Measurements from ENCODE around the gene DENND2D. TPM values are rescaled to one million over a fixed set of nuclear protein-coding genes. Genes with fewer than 3 reads are reported as not detected.

Gene DENND2D
- polyA plus RNA-seq, 1 donor (not counting 4 experiments of a cell fraction or from before 2014, with no cell fraction given): 7.8 TPM

GRCh38 chr1:111204201-111204982 lies 3.9 kb upstream of the DENND2D start:
- TF ChIP-seq, protein P1, sequence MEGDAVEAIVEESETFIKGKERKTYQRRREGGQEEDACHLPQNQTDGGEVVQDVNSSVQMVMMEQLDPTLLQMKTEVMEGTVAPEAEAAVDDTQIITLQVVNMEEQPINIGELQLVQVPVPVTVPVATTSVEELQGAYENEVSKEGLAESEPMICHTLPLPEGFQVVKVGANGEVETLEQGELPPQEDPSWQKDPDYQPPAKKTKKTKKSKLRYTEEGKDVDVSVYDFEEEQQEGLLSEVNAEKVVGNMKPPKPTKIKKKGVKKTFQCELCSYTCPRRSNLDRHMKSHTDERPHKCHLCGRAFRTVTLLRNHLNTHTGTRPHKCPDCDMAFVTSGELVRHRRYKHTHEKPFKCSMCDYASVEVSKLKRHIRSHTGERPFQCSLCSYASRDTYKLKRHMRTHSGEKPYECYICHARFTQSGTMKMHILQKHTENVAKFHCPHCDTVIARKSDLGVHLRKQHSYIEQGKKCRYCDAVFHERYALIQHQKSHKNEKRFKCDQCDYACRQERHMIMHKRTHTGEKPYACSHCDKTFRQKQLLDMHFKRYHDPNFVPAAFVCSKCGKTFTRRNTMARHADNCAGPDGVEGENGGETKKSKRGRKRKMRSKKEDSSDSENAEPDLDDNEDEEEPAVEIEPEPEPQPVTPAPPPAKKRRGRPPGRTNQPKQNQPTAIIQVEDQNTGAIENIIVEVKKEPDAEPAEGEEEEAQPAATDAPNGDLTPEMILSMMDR (optimal IDR thresholded peaks at IDR 0.05 in 1 of 3, IDR thresholded peaks at IDR 0.05 in 1 of 3, conservative IDR thresholded peaks at IDR 0.05 in 1 of 3; ENCODE audit: extremely low read depth in 1 of 3, insufficient read depth in 2 of 3, low read length in 3 of 3): peak in 1 of 3 experiments; percentile 35
- TF ChIP-seq EZH2 (IDR thresholded peaks at IDR 0.05; ENCODE audit: low read length): no peak
- Histone ChIP-seq H3K4me3 (ENCODE audit: control insufficient read depth in 2 of 3, extremely low read depth in 1 of 3, insufficient read depth in 2 of 3, low read depth in 1 of 3, low read length in 3 of 3) (peak overlapping the region; percentile 37 to 42 (median 40)), H2AFZ (ENCODE audit: control insufficient read depth, low read length) (peak overlapping the region; percentile 37), H3K4me1 (ENCODE audit: control insufficient read depth, extremely low read depth, insufficient read depth, low read length) (peaks cover 35% of the 10 kb centered on the region), H3K4me2 (ENCODE audit: control insufficient read depth, extremely low read depth, insufficient read depth, low read depth, low read length) (peak overlapping the region; percentile 43), H3K9ac (ENCODE audit: control insufficient read depth, extremely low read depth, insufficient read depth, low read length) (peak overlapping the region; percentile 47), H3K9me1 (ENCODE audit: control insufficient read depth, extremely low read depth, insufficient read depth, low read length) (no peaks in the 10 kb centered on the region), H3K27me3 (ENCODE audit: control insufficient read depth, extremely low read depth, insufficient read depth, low read length) (no peaks in the 10 kb centered on the region), H4K20me1 (ENCODE audit: control insufficient read depth, extremely low read depth, insufficient read depth, low read length) (no peaks in the 10 kb centered on the region), H3K79me2 (ENCODE audit: control insufficient read depth, insufficient read depth, low read length) (no peaks in the 10 kb centered on the region), H3K36me3 (ENCODE audit: control insufficient read depth in 2 of 2, extremely low read depth in 1 of 2, insufficient read depth in 2 of 2, low read length in 2 of 2) (no peaks in the 10 kb centered on the region), H3K9me3 (ENCODE audit: control insufficient read depth, low read depth, low read length) (no peaks in the 10 kb centered on the region), H3K27ac (ENCODE audit: control insufficient read depth, insufficient read depth, low read length) (no peak overlapping the region)
- dilution Hi-C loops (cut with MboI; ENCODE audit: extremely low pct_ligation_motif_present, low sequenced_read_pairs): no loop called here
- FAIRE-seq (no peak), DNase-seq (ENCODE audit: low read depth, low spot score) (no peak)

- H3K4me1 ChIP-seq (ENCODE audit: control insufficient read depth, extremely low read depth, insufficient read depth, low read length): peaks cover 29% of the 10 kb centered on the region
- no peaks in the 10 kb centered on the region for H3K36me3 ChIP-seq (ENCODE audit: control insufficient read depth in 2 of 2, extremely low read depth in 1 of 2, insufficient read depth in 2 of 2, low read length in 2 of 2)
- dilution Hi-C loops (cut with MboI; ENCODE audit: extremely low pct_ligation_motif_present, low sequenced_read_pairs): no loop called here
Observed at GRCh38 chr1:111203681-111204200, 3.3 kb upstream of the DENND2D start.

More at GRCh38 chr1:111203681-111204200, 3.3 kb upstream of the DENND2D start:
- Histone ChIP-seq H4K20me1 (ENCODE audit: control insufficient read depth, extremely low read depth, insufficient read depth, low read length) (no peaks in the 10 kb centered on the region), H3K79me2 (ENCODE audit: control insufficient read depth, insufficient read depth, low read length) (no peaks in the 10 kb centered on the region), H3K9me3 (ENCODE audit: control insufficient read depth, low read depth, low read length) (no peaks in the 10 kb centered on the region), H3K27me3 (ENCODE audit: control insufficient read depth, extremely low read depth, insufficient read depth, low read length) (no peaks in the 10 kb centered on the region), H3K9ac (ENCODE audit: control insufficient read depth, extremely low read depth, insufficient read depth, low read length) (peak overlapping the region; percentile 47), H3K4me3 (ENCODE audit: control insufficient read depth in 2 of 3, extremely low read depth in 1 of 3, insufficient read depth in 2 of 3, low read depth in 1 of 3, low read length in 3 of 3) (peak overlapping the region; percentile 37 to 50 (median 42)), H2AFZ (ENCODE audit: control insufficient read depth, low read length) (peak overlapping the region; percentile 59), H3K27ac (ENCODE audit: control insufficient read depth, insufficient read depth, low read length) (peak overlapping the region; percentile 2), H3K9me1 (ENCODE audit: control insufficient read depth, extremely low read depth, insufficient read depth, low read length) (no peaks in the 10 kb centered on the region), H3K4me2 (ENCODE audit: control insufficient read depth, extremely low read depth, insufficient read depth, low read depth, low read length) (peak overlapping the region; percentile 79)
- FAIRE-seq: no peak
- TF ChIP-seq, protein P1 (optimal IDR thresholded peaks at IDR 0.05 in 1 of 3, IDR thresholded peaks at IDR 0.05 in 1 of 3, conservative IDR thresholded peaks at IDR 0.05 in 1 of 3; ENCODE audit: extremely low read depth in 1 of 3, insufficient read depth in 2 of 3, low read length in 3 of 3): peak in 1 of 3 experiments; percentile 3
- no peak for TF ChIP-seq EZH2 (IDR thresholded peaks at IDR 0.05; ENCODE audit: low read length)
- DNase-seq (ENCODE audit: low read depth, low spot score): no peak
